ENCODE results near the gene DRAM2. TPM values are rescaled to one million over a fixed set of nuclear protein-coding genes. Genes with fewer than 3 reads are reported as not detected.

Gene DRAM2
- total and polyA plus RNA-seq, 9 of the 15 experiments (the other 6 are each of a cell fraction or from before 2014, with no cell fraction given): 29.0 to 161 (median 53.5) TPM

- TF ChIP-seq ZNF280A (IDR thresholded peaks at IDR 0.05; ENCODE audit: low read depth, partially characterized antibody): no peak
- no peak; the same call in 1 of the 2 replicates for TF ChIP-seq NFE2 (IDR thresholded peaks at IDR 0.05; ENCODE audit: low read depth)
- no peak for TF ChIP-seq CBX2 (IDR thresholded peaks at IDR 0.05; ENCODE audit: insufficient read depth, low read length, poor library complexity, severe bottlenecking)
- TF ChIP-seq DDX20 (tag; IDR thresholded peaks at IDR 0.05; ENCODE audit: low read depth): no peak
- no peak for TF ChIP-seq ZNF24 (IDR thresholded peaks at IDR 0.05)
- TF ChIP-seq SPI1 (IDR thresholded peaks at IDR 0.05; ENCODE audit: borderline replicate concordance, low read depth, low read length): no peak
- TF ChIP-seq, protein P1, sequence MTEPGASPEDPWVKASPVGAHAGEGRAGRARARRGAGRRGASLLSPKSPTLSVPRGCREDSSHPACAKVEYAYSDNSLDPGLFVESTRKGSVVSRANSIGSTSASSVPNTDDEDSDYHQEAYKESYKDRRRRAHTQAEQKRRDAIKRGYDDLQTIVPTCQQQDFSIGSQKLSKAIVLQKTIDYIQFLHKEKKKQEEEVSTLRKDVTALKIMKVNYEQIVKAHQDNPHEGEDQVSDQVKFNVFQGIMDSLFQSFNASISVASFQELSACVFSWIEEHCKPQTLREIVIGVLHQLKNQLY (CRISPR knock-in tag; conservative IDR thresholded peaks at IDR 0.05): 0 out of 4 replicates have a peak, but pooled peaks of 1 of the 2 experiments have one; percentile 5
- TF ChIP-seq, protein P2, sequence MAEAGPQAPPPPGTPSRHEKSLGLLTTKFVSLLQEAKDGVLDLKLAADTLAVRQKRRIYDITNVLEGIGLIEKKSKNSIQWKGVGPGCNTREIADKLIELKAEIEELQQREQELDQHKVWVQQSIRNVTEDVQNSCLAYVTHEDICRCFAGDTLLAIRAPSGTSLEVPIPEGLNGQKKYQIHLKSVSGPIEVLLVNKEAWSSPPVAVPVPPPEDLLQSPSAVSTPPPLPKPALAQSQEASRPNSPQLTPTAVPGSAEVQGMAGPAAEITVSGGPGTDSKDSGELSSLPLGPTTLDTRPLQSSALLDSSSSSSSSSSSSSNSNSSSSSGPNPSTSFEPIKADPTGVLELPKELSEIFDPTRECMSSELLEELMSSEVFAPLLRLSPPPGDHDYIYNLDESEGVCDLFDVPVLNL (CRISPR knock-in tag; IDR thresholded peaks at IDR 0.05; ENCODE audit: low read depth): no peak
- no peak for TF ChIP-seq USF2 (CRISPR knock-in tag; IDR thresholded peaks at IDR 0.05)
- no peak; the same call in 1 of the 2 replicates for TF ChIP-seq ZNF41 (CRISPR knock-in tag; conservative IDR thresholded peaks at IDR 0.05)
- TF ChIP-seq TBP (optimal IDR thresholded peaks at IDR 0.05; ENCODE audit: low read depth, low read length): peak; percentile 87
- TF ChIP-seq ZNF583 (CRISPR knock-in tag; IDR thresholded peaks at IDR 0.05): no peak; the same call in none of the 2 replicates
- no peak for TF ChIP-seq DACH1 (IDR thresholded peaks at IDR 0.05; ENCODE audit: partially characterized antibody)
- 0 out of 2 replicates have a peak, but pooled peaks have one; percentile 37 for TF ChIP-seq GTF2E2 (tag; IDR thresholded peaks at IDR 0.05)
- TF ChIP-seq EGR1 (conservative IDR thresholded peaks at IDR 0.05): no peak; the same call in 1 of the 2 replicates
- TF ChIP-seq ZNF239 (CRISPR knock-in tag; IDR thresholded peaks at IDR 0.05): no peak
- TF ChIP-seq SMAD2 (IDR thresholded peaks at IDR 0.05; ENCODE audit: low read depth, low read length): no peak
- no peak for TF ChIP-seq MCM2 (IDR thresholded peaks at IDR 0.05; ENCODE audit: low read depth)
- TF ChIP-seq MCM5 (IDR thresholded peaks at IDR 0.05; ENCODE audit: low read depth): no peak
- TF ChIP-seq KLF10 (CRISPR knock-in tag; IDR thresholded peaks at IDR 0.05): no peak
- TF ChIP-seq PML (IDR thresholded peaks at IDR 0.05; ENCODE audit: low read length): peak; percentile 93
- no peak for TF ChIP-seq ZHX1 (conservative IDR thresholded peaks at IDR 0.05; ENCODE audit: low read length)
- peak; percentile 91 for TF ChIP-seq TAF1 (IDR thresholded peaks at IDR 0.05; ENCODE audit: control insufficient read depth, extremely low read depth, insufficient read depth, low read length, severe bottlenecking)
Observed at GRCh38 chr1:111139956-111140679, at the start of gene DRAM2, which contains the start of gene CEPT1 (continued).

Data from K562 (cell line).